GM12875 (cell line): ENCODE measurements around the gene NACC2.

ENCODE experiments used
- H3K4me3 ChIP-seq: one replicate; pipeline ENCODE4 v1.5.1; 2011; ENCODE audit warnings: low read depth, low read length, control low read depth
- TF ChIP-seq, protein P1 (sequence below): IDR thresholded peaks from 2 replicates; pipeline ENCODE4 v1.5.1; 2011; ENCODE audit warnings: low read depth, mild to moderate bottlenecking, control low read depth, inconsistent platforms, low read length, moderate library complexity, borderline replicate concordance; ENCODE audit not compliant: insufficient read depth

NACC2 gene

DNA sequence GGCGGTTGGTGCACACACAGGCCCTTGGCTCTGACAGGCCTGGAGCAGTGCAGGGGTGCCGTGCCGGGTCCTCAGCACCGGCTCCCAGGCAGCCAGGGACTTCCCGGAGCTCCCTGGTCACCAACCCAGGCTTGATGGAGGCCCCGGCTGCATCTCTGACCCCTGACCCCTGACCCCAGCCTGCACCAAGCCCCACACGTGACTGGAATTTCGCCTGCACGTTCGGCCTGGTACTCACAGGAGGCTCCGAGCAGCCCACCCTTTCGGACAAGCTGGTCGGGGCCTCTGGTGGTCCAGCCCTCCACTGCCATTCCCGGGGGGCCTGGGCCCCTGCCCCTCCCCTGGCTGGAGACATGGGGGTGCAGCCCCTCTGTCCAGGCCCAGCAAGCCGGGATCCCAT, 108.5 kb downstream of the NACC2 start:
- TF ChIP-seq, protein P1, sequence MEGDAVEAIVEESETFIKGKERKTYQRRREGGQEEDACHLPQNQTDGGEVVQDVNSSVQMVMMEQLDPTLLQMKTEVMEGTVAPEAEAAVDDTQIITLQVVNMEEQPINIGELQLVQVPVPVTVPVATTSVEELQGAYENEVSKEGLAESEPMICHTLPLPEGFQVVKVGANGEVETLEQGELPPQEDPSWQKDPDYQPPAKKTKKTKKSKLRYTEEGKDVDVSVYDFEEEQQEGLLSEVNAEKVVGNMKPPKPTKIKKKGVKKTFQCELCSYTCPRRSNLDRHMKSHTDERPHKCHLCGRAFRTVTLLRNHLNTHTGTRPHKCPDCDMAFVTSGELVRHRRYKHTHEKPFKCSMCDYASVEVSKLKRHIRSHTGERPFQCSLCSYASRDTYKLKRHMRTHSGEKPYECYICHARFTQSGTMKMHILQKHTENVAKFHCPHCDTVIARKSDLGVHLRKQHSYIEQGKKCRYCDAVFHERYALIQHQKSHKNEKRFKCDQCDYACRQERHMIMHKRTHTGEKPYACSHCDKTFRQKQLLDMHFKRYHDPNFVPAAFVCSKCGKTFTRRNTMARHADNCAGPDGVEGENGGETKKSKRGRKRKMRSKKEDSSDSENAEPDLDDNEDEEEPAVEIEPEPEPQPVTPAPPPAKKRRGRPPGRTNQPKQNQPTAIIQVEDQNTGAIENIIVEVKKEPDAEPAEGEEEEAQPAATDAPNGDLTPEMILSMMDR, result no peak
- H3K4me3 ChIP-seq, result no peak overlapping the region

DNA sequence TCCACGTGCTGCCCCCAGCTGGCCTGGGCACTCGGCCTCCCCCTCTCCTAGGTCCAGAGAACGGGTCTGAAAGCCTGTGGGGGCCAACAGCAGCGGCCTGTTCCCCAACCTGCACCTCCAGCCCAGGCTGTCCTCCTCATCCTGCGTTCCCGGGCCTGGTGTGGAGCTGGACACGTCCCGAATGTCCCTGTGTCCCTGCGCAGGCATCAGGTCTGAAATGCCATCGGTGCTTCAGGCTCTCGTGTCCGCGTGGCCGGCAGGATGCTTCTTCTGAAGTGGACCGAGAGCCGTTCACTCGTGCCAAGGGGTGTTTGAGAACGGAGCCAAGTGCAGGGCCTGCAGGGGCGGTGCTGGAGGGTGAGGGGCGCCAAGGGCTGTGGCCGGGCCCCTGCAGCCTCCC, 109.2 kb downstream of the NACC2 start:
- TF ChIP-seq, protein P1, result no peak
- H3K4me3 ChIP-seq, result no peak overlapping the region

DNA sequence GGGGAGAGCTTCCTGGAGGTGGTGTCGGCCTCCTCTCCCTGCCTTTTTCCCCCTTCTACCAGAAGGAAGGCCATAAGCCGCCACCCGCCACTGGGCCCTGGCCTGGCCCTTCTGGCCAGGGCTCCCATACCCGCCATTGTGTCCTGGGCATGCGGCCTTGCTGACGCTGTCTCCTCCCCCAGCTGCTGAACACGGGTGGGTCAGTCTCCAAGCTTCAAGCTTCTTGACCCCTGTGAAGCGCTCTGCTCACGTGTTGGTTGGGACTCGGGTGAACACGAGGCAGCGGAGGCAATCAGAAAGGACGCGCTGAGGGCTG, 109.7 kb downstream of the NACC2 start:
- no peak overlapping the region for H3K4me3 ChIP-seq
- TF ChIP-seq, protein P1, result no peak

DNA sequence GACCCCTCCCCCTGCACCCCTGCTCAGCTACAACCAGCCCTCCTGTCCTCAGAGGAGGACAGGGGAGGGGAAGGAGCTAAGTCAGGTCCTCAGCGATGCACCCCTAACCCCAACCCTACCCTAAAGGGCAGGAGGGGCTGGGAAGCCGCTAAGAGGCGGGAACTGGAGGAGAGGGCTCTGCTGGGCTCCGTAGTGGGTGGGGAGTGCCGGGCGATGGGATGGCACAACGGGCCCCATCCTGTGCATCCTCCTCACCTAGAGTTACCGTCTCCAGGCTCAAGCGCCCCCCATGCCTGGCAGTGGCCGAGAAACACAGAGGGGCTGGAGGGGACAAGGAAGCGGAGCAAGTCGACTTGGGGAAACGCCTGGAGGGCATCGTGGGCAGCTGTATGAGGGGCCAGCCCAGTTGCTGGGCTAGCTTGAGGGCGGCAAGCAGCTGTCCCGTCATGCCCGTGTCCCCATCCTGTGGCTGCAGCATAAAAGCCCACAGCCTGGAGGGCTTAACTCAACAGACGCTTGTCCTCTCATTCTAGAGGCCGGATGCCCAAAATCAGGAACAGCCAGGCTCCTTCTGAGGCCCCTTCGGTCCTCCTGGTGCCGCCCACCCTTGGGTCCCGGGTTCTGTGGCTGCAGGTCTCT, 110.9 kb downstream of the NACC2 start:
- TF ChIP-seq, protein P1, result no peak
- H3K4me3 ChIP-seq, result no peak overlapping the region

DNA sequence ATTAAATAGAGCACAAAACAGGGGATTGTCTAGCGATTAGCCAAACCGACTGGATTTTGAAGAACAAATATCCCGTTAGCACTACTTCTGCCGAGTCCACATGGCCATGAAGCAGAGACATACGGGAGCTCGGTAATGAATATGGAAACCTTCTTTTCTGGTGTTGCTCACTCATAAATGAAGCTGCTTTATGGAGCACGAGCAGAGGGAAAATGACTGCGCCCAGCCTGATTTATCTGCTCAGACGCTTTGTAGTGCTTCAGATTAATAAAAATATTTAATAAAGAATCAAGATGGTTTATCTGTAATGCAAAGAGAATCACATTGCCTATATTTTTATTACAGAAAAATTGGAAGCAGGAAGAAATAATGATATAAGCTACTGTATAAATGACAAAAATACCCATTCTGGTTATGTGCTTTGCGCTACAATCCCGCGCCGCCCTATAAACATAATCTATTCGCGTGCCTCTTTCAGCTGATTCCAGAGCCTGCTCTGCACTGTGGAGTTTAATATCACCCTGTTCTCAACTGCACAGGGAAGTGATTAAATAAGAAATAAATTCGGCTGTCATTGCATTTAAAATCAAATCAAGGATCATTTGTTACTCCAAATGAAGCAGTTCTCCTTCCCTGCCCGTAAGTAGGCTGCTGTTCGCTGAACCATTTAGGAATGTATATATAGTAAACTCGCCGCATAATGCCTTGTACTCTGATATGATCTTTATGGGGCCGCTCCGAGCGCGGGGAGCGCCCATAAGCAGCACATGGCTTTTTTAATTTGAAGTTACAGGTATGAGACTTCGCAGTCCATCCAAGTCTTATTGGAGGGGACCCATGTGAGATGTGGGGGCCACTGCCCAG, 111.6 kb downstream of the NACC2 start:
- TF ChIP-seq, protein P1, result no peak

DNA sequence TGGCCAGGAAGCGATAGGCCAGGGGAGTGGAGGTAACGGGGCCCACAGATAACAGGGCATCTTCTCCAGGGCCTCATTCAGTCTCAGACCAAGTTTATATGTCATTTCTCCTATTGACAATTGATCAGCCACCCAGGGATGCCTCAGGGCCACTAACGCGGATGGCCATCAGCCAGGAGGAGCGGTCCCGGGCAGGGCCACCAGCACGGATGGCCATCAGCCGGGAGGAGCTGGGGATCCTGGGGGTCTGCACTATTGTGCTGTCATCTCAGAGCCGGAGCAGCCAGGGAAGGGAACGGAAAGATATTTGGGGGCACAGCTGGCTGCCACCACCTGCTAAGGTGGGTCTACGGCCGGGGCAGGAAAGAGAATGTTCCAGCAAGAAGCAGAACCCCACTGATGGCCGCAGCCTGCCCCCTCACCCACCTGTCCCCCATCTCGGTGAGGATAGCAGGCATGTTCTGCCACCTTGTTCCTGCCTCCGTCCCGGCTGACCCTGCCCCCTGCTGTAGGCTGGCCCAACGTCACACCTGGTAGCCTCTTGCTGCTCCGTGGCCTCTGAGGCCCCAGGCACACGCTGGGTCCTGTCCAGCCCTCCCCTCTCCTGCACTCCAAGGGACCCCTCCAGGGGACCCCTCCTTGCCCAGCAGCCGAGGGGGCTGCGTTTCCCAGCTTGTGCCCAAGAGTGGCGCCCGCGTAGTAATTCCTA, 112.4 kb downstream of the NACC2 start:
- H3K4me3 ChIP-seq, result no peak overlapping the region
- TF ChIP-seq, protein P1, result no peak

More for the DNA sequence above, 111.6 kb downstream of the NACC2 start:
- no peak overlapping the region for H3K4me3 ChIP-seq
